NCI-H524 treated with DMSO at 0.1 percent for 48 hours (cell line): ENCODE measurements around the gene PRPF19.

Source experiments
- DNase-seq: peaks from one replicate; lab custom pipeline; 2025; lab: John Stamatoyannopoulos, UW

Gene PRPF19

DNA sequence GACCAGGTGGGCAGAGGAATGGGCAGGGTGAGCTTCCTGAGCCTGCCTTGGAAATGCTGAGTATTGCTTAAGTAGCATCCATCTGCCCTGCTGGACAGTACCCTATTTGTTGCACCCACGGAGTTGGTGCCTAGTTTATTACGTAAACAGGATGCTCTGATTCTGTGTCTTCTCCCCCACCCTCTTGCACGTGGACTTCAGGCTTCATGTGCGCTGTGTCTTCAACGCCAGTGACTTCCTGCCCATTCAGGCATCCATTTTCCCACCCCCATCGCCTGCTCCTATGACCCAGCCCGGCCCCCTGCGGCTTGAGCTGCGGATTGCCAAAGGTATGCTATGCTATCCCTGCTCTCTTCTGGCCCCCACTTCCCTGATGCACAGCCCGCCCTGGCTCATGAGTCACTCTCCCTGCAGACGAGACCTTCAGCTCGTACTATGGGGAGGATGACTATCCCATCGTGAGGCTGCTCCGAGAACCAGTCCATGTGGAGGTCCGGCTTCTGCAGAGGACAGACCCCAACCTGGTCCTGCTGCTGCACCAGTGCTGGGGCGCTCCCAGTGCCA is 33.3 kb downstream of the PRPF19 start:
- no peak for DNase-seq

DNA sequence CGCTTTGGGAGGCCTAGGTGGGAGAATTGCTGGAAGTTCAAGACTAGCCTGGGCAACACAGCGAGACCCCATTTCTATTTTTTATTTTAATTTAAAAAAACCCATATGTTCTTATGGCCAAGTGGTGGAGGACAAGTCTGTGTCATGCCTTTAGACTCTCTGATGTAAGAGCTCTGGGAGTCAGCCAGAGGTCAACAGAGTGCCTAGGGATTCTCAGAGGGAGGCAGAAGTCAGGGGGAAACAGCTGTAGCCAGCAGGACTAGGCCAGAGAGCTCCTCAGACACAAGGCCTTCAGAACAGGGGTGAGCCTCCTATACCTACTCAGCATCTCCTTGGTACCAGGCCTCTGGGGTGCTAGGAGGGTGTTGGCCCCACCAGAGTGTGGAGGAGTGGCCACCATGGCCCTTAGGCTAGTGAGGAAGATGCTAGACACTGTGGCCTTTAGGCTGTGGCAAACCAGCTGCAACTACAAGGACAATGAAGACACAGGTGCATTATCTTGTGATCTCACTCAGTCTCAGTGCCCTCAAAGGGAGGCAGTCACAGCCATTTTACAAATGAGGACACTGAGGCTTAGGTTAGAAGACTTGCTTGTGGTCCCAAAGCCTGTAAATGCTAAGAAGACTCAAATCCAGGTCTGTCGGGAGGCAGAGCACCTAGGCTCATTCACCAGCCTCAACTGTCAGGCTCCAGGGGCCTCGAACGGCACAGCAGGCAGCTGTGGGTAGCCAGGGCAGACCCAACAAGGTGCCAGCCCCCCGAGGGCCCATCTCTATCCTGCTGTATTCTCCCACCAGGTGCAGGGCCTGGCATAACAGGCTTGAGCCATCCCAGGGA is 34.0 kb downstream of the PRPF19 start:
- no peak for DNase-seq

DNA sequence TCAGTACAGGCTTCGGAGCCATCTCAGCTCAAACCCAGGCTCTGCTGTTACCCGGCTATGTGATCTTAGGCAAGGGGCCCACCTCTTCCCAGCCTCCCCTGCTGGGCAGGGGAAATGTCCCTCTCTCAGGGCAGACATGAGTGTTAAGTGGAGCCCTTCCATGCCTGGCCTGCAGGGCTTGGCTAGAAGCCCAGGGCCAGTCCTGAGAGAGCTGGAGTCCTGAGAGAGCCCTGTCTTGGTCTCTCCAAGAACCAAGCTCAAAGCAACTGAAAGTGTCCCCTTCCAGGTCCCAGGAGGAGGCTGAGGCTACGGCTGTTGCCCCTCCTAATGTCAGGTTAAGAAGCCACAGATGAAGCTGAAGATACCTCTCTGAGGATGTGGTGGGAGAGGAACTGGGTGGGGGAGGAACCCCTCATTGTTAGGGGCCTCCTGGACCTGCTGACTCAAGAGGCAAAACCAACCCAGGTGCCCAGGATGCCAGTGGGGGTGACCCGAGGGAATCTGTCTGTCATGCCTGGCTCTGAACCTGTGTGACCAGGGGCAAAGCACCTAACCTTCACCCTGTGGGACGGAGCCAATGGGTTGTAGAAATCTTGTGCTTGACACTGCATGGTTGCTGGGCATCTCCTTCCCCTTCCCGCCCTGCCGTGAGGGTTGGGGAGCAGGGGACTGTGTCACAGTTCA is 34.9 kb downstream of the PRPF19 start:
- no peak for DNase-seq

- DNase-seq: no peak
These were observed 35.5 kb downstream of the PRPF19 start for GRCh38 chr11:60870733-60871377.

GRCh38 chr11:60870276-60870675 is 36.1 kb downstream of the PRPF19 start:
- DNase-seq: peak; percentile 43

- DNase-seq: no peak
These were observed 36.9 kb downstream of the PRPF19 start for GRCh38 chr11:60869451-60869825.

GRCh38 chr11:60868682-60869450 is 37.5 kb downstream of the PRPF19 start:
- DNase-seq: no peak

DNA sequence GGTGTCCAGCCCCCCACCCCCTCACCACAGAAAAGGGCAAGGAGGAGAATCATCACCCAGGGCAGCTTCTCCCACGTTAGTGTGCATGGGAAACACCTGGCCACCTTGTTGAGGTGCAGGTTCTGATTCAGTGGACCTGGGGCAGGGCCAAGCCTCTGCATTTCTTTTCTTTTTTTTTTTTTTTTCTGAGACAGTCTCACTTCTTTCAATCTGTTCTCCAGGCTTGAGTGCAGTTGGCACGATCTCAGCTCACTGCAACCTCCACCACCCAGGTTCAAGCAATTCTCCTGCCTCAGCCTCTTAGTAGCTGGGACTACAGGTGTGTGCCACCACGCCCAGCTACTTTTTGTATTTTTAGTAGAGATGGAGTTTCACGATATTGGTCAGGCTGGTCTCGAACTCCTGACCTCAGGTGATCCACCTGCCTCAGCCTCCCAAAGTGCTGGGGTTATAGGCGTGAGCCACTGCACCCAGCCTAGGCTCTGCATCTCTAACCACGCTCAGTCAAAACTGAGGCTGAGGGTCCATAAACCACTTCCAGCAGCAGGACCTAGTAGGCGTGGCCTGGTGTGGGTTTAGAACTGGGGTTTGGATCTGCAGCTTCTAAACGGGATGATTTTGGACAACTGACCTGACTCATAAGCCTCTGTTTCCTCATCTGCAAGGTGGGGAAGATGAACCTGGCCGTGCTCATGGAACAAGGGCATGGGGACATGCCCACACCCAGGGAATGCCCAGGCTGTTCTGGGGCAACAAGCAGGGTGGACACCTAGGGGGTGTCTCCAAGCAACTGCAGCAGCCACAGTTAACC is 38.3 kb downstream of the PRPF19 start:
- DNase-seq: no peak

DNA sequence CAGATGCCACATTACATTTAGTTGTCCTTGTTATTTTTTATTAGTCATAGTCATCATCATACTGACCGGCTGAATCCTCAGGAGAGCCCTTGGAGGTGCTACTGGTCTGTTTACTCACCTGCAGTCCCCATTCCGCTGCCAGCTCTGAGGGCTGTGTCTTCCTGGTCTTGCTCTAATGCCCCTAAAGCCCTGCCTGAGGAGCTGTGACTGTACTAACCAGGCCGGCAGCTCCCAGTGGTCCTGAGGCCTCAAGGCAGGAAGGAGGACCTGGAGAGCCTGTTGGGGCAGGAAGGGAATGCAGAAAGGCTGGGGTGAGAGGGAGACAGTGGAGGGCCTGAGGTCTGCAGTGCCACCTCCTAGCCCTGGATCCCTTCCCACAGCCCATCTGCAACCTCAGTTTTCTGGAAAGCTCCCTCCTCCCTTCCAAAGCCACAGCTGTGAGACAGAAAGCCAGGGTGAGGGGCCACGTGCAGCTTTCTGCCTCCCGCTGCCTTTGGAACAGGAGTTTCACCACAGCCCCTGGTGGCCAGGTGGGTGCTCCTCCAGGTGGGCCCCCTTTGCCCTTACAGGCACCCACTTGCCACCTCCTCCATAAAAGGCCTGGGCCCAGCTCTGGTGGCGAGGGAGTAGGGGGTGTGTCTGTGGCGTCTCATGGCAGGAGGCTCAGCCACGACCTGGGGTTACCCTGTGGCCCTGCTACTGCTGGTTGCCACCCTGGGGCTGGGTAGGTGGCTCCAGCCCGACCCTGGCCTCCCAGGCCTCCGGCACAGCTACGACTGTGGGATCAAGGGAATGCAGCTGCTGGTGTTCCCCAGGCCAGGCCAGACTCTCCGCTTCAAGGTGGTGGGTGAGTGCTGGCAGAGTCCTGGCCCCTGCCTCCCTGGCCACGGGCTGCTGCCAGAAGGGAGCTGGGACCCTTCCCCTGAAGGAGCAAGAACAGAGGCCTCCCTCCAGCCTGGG is 39.2 kb downstream of the PRPF19 start, which contains the start of gene ZP1:
Gene ZP1 (plus strand): TSS at position 632 of the 960 bp plus-strand sequence. CDS start 20 bp downstream, at position 652.
- no peak for DNase-seq

- no peak for DNase-seq
These were observed 41.4 kb downstream of the PRPF19 start for GRCh38 chr11:60864856-60865513.

DNA sequence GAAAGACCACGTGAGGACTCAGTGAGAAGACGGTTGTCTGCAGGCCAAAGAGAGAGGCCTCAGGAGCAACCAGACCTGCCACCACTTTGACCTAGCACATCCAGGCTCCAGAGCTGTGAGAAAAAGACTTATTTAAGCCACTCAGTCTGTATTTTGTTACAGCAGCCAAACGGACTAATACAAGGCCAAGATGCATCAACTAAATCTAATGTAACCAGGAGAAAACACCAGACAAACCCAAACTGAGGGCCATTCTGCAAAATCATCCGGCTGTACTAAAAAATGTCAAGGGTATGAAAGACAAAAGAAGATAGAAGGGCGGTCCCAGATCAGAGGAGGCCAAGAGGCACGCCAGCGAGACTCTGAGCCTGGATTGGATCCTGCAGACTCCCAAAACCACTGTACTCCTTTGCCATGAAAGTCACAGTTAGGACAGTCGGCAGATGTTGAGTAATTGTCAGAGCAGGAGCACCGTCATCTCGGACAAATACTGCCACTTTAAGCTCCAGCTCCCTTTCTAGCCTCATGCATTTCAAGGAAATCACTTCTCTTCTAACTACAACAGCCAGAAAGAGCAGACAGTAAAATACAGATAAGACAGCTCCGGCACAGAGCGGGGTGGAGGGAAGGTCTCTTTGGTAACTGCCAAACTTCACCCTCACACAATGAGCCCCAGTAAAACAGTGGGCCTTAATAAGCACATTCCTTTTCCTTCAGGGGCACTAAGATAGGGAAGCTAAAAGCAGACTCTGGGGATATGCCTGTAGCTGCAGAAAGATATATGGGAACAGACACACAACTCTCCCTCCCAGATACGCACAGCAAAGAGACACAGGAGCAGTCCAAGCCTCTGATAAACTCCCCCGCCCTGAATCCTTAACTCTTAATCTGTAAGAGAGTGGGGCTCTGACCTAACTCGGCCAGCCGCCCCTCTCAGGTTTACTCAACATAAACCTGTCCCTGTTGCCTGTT is 42.5 kb downstream of the PRPF19 start:
- no peak for DNase-seq

- DNase-seq: no peak
These were observed 44.2 kb downstream of the PRPF19 start for GRCh38 chr11:60862171-60862570.

GRCh38 chr11:60860943-60861342 is 45.4 kb downstream of the PRPF19 start:
- no peak for DNase-seq

- DNase-seq: no peak
These were observed 46.7 kb downstream of the PRPF19 start for GRCh38 chr11:60859616-60860250.

- no peak for DNase-seq
These were observed 47.5 kb downstream of the PRPF19 start for GRCh38 chr11:60858731-60859464.

DNA sequence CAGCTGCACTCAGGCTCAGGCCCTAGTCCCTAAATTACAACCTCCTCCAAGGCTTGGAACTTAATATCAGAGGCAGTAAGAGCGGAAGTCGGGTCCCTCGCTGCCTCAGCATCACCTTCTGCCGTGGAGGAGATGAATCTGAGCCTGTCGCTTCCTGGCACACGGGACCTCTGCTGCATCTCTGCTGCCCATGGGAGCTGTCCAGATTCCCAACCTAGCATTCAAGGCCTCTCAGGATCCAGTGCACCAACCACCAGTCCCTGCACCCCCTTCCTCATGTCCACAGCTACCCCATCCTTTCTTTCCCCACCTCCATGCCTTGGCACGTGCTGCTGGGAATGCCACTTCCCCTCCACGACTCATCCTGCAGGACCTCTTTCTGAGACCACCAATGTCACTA is 48.1 kb downstream of the PRPF19 start:
- no peak for DNase-seq
